ENCODE data around the gene NACC2.
"Not testable (repeated sequence)": the region's sequence is repeated elsewhere in the genome, so short reads cannot be mapped to it uniquely, and the experiment has no call there.

NACC2 gene

DNA sequence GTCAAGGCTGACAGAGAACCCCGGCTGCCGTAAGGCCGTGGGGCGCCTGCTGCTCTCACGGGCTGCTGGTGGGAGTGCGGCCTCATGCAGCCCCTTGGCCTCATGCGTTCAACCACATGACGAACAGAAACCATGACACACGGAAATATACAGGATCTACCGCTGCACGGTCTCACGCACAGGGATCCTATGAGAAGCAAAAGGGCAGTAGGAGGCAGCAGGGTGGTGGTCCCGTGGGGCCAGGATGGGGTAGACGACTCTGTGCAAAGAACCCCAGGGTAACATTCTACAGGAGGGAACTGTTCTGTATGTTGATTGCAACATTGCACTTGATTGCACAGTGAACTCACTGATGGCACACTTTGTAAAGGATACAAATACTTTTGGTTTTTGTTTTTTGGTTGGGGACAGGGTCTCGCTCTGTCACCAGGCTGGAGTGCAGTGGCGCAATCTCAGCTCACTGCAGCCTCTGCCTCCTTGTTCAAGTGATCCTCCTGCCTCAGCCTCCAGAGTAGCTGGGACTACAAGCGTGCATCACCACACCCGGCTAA is 51.6 kb downstream of the NACC2 start:
- H3K36me3 ChIP-seq (ENCODE audit: control insufficient read depth, insufficient read depth, low read length) = peaks cover 3% of the 10 kb centered on the region
- H3K4me1 ChIP-seq (ENCODE audit: control insufficient read depth, insufficient read depth, low read length) = no peaks in the 10 kb centered on the region
- no peak overlapping the region for H3K9ac ChIP-seq (ENCODE audit: low read length)
- no peaks in the 10 kb centered on the region for H3K27me3 ChIP-seq (ENCODE audit: control insufficient read depth, insufficient read depth, low read length)
- H3K4me3 ChIP-seq (ENCODE audit: low read length) = no peak overlapping the region
- no peak overlapping the region for H3K27ac ChIP-seq (ENCODE audit: low read depth, low read length)

GRCh38 chr9:136042541-136042940 is 52.5 kb downstream of the NACC2 start:
- Histone ChIP-seq H3K4me3 (ENCODE audit: low read length) (no peak overlapping the region), H3K36me3 (ENCODE audit: control insufficient read depth, insufficient read depth, low read length) (peaks cover 3% of the 10 kb centered on the region), H3K27me3 (ENCODE audit: control insufficient read depth, insufficient read depth, low read length) (no peaks in the 10 kb centered on the region), H3K9ac (ENCODE audit: low read length) (no peak overlapping the region), H3K27ac (ENCODE audit: low read depth, low read length) (no peak overlapping the region), H3K4me1 (ENCODE audit: control insufficient read depth, insufficient read depth, low read length) (no peaks in the 10 kb centered on the region)

- not testable (repeated sequence) for H3K4me1 ChIP-seq (ENCODE audit: control insufficient read depth, insufficient read depth, low read length); H3K27ac ChIP-seq (ENCODE audit: low read depth, low read length); H3K4me3 ChIP-seq (ENCODE audit: low read length); H3K9ac ChIP-seq (ENCODE audit: low read length); H3K36me3 ChIP-seq (ENCODE audit: control insufficient read depth, insufficient read depth, low read length); H3K27me3 ChIP-seq (ENCODE audit: control insufficient read depth, insufficient read depth, low read length)
These were observed 54.2 kb downstream of the NACC2 start for GRCh38 chr9:136040848-136041247.

DNA sequence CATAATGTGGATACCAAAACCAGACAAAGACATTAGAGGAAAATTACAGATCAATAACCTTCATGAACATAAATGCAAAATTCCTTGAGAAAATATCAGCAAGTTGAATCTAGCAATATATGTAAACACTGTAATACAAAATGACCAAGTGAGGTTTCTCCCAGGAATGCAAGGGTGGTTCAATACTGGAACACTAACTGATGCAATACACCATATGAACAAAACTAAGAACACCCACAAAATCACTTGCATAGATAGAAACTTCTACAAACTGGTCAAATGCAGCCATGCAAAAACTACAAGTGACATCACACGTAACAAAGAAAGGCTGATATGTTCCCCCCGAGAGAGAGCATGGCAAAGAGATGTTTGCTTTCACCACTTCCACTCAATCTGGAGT is 55.6 kb downstream of the NACC2 start:
- Histone ChIP-seq H3K4me3 (ENCODE audit: low read length) (no peak overlapping the region), H3K27me3 (ENCODE audit: control insufficient read depth, insufficient read depth, low read length) (no peaks in the 10 kb centered on the region), H3K9ac (ENCODE audit: low read length) (no peak overlapping the region), H3K4me1 (ENCODE audit: control insufficient read depth, insufficient read depth, low read length) (no peaks in the 10 kb centered on the region), H3K27ac (ENCODE audit: low read depth, low read length) (no peak overlapping the region), H3K36me3 (ENCODE audit: control insufficient read depth, insufficient read depth, low read length) (peaks cover 2% of the 10 kb centered on the region)

DNA sequence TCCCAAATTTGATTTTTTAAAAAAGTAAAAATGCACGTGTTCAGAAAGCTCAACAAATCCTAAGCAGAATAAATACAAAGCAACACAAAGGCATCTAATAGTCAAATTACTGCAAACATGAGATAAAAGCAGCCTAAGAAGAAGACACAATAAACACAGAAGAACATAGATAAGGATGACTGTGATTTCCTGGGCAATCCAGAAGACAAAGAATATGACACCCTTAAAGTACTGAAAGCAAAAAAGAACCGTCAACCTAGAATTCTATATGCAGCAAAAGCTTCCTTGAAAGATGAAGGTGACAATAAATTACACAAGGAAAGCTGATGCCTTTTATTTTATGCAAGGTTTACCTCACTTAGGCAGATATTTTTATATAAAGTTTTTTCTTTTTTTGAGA is 58.2 kb downstream of the NACC2 start:
- H3K4me3 ChIP-seq (ENCODE audit: low read length) = no peak overlapping the region
- H3K9ac ChIP-seq (ENCODE audit: low read length) = no peak overlapping the region
- H3K27me3 ChIP-seq (ENCODE audit: control insufficient read depth, insufficient read depth, low read length) = no peaks in the 10 kb centered on the region
- H3K4me1 ChIP-seq (ENCODE audit: control insufficient read depth, insufficient read depth, low read length) = no peaks in the 10 kb centered on the region
- no peak overlapping the region for H3K27ac ChIP-seq (ENCODE audit: low read depth, low read length)
- H3K36me3 ChIP-seq (ENCODE audit: control insufficient read depth, insufficient read depth, low read length) = no peaks in the 10 kb centered on the region

DNA sequence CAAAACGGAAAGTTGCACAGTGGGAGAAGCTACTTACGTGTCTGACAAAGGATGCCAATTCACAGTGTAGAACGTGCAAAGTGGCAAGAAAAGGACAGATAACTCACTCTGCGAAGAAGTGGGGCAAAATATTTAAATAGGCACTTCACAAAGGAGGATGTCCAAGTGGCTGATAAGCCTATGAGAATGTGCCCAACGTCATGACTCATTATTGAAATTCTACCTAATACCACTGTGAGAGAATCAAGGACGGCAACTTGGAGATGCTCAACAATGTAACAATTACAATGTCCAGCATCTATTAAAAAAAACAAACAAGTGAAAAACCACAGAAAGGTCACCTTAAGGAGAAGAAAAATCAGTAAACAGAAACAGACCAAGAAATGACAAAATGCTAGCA is 59.0 kb downstream of the NACC2 start:
- Histone ChIP-seq H3K4me1 (ENCODE audit: control insufficient read depth, insufficient read depth, low read length) (no peaks in the 10 kb centered on the region), H3K27me3 (ENCODE audit: control insufficient read depth, insufficient read depth, low read length) (no peaks in the 10 kb centered on the region), H3K9ac (ENCODE audit: low read length) (no peak overlapping the region), H3K27ac (ENCODE audit: low read depth, low read length) (no peak overlapping the region), H3K36me3 (ENCODE audit: control insufficient read depth, insufficient read depth, low read length) (no peaks in the 10 kb centered on the region), H3K4me3 (ENCODE audit: low read length) (no peak overlapping the region)

- Histone ChIP-seq H3K4me3 (ENCODE audit: low read length) (no peak overlapping the region), H3K4me1 (ENCODE audit: control insufficient read depth, insufficient read depth, low read length) (no peaks in the 10 kb centered on the region), H3K27ac (ENCODE audit: low read depth, low read length) (no peak overlapping the region), H3K36me3 (ENCODE audit: control insufficient read depth, insufficient read depth, low read length) (peaks cover 3% of the 10 kb centered on the region), H3K9ac (ENCODE audit: low read length) (no peak overlapping the region), H3K27me3 (ENCODE audit: control insufficient read depth, insufficient read depth, low read length) (no peaks in the 10 kb centered on the region)
These were observed 63.1 kb downstream of the NACC2 start for GRCh38 chr9:136031741-136032730.

DNA sequence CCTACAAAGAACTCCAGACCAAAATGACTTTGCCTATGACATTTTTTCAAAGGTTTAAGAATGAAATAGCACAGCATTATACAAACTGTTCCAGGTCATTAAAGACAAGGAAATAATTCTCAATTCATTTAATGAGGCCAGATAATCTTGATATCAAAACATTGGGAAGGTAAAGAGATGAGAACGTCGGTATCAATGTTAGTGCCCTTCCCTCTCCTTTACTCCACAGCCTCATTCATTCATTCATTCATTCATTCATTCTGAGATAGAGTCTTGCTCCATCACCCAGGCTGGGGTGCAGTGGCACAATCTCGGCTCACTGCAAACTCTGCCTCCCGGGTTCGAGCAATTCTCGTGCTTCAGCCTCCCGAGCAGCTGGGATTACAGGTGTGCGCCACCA is 64.0 kb downstream of the NACC2 start:
- H3K4me3 ChIP-seq (ENCODE audit: low read length) = no peak overlapping the region
- peaks cover 3% of the 10 kb centered on the region for H3K36me3 ChIP-seq (ENCODE audit: control insufficient read depth, insufficient read depth, low read length)
- H3K4me1 ChIP-seq (ENCODE audit: control insufficient read depth, insufficient read depth, low read length) = no peaks in the 10 kb centered on the region
- H3K27ac ChIP-seq (ENCODE audit: low read depth, low read length) = no peak overlapping the region
- no peak overlapping the region for H3K9ac ChIP-seq (ENCODE audit: low read length)
- no peaks in the 10 kb centered on the region for H3K27me3 ChIP-seq (ENCODE audit: control insufficient read depth, insufficient read depth, low read length)

GRCh38 chr9:136029556-136029955 is 65.5 kb downstream of the NACC2 start:
- H3K4me3 ChIP-seq (ENCODE audit: low read length) = no peak overlapping the region
- H3K27me3 ChIP-seq (ENCODE audit: control insufficient read depth, insufficient read depth, low read length) = no peaks in the 10 kb centered on the region
- H3K36me3 ChIP-seq (ENCODE audit: control insufficient read depth, insufficient read depth, low read length) = peaks cover 3% of the 10 kb centered on the region
- no peak overlapping the region for H3K9ac ChIP-seq (ENCODE audit: low read length)
- H3K27ac ChIP-seq (ENCODE audit: low read depth, low read length) = no peak overlapping the region
- peaks cover 6% of the 10 kb centered on the region for H3K4me1 ChIP-seq (ENCODE audit: control insufficient read depth, insufficient read depth, low read length)

DNA sequence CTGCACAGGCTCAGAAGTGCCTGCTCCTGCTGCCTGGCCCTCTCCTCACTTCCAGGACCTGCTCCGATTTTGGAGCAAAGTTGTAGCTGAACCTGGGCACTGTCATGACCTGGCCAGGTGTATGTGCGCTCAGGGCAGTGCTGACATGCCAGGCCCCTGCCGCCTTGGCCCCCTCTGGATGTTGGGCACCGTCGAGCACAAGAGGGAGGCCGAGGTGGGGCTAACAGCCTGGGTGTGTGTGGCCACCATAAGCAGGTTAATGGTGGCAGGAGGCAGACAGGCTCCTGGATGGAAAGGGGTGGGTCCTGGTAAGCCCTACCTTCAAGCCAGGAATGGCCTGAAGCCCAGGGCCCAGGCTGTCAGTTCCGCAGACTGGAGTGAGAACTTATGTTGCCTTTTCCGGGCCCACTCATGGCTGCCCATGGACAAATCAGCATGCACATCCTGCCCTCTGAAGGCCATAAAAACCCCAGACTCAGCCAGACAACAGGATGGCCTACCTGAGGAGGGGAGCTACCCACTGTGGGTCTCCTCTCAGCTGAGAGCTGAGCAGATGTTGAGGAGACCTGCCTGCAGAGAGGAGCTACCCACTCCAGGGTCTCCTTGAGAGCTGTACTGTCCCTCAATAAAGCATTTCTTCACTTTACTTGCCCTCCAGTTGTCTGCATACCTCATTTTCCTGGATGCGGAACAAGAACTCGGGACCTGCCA is 66.2 kb downstream of the NACC2 start:
- no peak overlapping the region for H3K27ac ChIP-seq (ENCODE audit: low read depth, low read length)

DNA sequence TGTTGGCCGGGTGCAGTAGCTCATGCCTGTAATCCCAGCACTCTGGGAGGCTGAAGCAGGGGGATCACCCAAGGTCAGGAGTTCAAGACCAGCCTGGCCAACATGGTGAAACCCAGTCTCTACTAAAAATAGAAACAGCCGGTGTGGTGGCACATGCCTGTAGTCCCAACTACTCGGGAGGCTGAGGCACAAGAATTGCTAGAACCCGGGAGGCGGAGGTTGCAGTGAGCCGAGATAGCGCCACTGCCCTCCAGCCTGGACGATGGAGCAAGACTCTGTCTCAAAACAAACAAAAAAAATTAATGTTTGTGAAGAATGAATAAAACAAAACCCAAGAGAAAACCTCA is 68.2 kb downstream of the NACC2 start:
- H3K9ac ChIP-seq (ENCODE audit: low read length); H3K36me3 ChIP-seq (ENCODE audit: control insufficient read depth, insufficient read depth, low read length); H3K4me3 ChIP-seq (ENCODE audit: low read length); H3K27me3 ChIP-seq (ENCODE audit: control insufficient read depth, insufficient read depth, low read length); H3K27ac ChIP-seq (ENCODE audit: low read depth, low read length): not testable (repeated sequence)
- peaks cover 17% of the 10 kb centered on the region for H3K4me1 ChIP-seq (ENCODE audit: control insufficient read depth, insufficient read depth, low read length)

More for the DNA sequence above, 66.2 kb downstream of the NACC2 start:
- H3K4me1 ChIP-seq (ENCODE audit: control insufficient read depth, insufficient read depth, low read length) = peaks cover 11% of the 10 kb centered on the region
- H3K4me3 ChIP-seq (ENCODE audit: low read length) = no peak overlapping the region
- no peak overlapping the region for H3K9ac ChIP-seq (ENCODE audit: low read length)
- no peaks in the 10 kb centered on the region for H3K27me3 ChIP-seq (ENCODE audit: control insufficient read depth, insufficient read depth, low read length)
- H3K36me3 ChIP-seq (ENCODE audit: control insufficient read depth, insufficient read depth, low read length) = peaks cover 3% of the 10 kb centered on the region

DNA sequence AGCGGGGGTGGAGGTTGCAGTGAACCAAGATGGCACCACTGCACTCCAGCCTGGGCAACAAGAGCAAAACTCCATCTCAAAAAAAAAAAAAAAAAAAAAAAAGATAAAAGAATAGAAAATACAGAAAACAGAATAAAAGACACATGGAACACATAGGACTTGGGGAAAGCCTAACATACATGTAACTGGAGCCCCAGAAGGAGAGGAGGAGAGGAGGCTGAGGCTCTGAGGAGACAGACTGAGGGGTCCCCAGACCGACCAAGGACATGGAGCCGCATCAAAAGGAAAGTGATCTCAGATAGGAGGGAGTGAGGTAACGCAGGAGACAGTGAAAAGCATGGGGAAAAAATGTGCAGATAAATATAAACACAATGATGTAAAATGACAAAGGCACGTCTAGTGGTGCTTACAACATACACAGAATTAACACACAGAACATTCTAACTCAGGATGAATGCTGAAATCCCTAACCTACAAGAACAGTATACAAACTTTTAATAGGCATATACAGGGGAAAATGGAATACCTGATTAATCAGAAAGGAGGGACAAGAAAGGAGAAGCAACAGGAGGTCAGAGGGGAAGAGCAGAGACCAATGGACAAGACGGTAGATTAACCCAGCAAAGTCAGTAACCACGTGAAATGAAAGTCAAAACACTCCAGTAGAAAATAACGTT is 68.7 kb downstream of the NACC2 start:
- Histone ChIP-seq H3K36me3 (ENCODE audit: control insufficient read depth, insufficient read depth, low read length) (peaks cover 3% of the 10 kb centered on the region), H3K4me1 (ENCODE audit: control insufficient read depth, insufficient read depth, low read length) (peaks cover 17% of the 10 kb centered on the region), H3K9ac (ENCODE audit: low read length) (no peak overlapping the region), H3K27me3 (ENCODE audit: control insufficient read depth, insufficient read depth, low read length) (no peaks in the 10 kb centered on the region), H3K27ac (ENCODE audit: low read depth, low read length) (no peak overlapping the region), H3K4me3 (ENCODE audit: low read length) (no peak overlapping the region)
